Stimulated activated memory B cell treated with anti-CD40 and anti-IgM and Interleukin-4, amounts not matched to agents 10 μg/mL and 1 μg/mL and 100 μg/mL, for 72 hours (primary cell): ENCODE measurements around the gene TRPM2.

Experiments used
- ATAC-seq: fragments of 150-1000 bp; cut with Tn5 transposase; 2 replicates; pipeline ENCODE4 v1.10.0; 2021
- H3K27ac Mint-ChIP-seq: one replicate; pipeline ENCODE4 v1.8.0; 2022; ENCODE audit warnings: mild to moderate bottlenecking, mixed read lengths
- H3K27me3 Mint-ChIP-seq: one replicate; pipeline ENCODE4 v1.8.0; 2022; ENCODE audit warnings: mixed read lengths
- H3K36me3 Mint-ChIP-seq: one replicate; pipeline ENCODE4 v1.8.0; 2022; ENCODE audit warnings: mixed read lengths
- H3K4me1 Mint-ChIP-seq: one replicate; pipeline ENCODE4 v1.8.0; 2022; ENCODE audit warnings: mixed read lengths
- H3K4me3 Mint-ChIP-seq: one replicate; pipeline ENCODE4 v1.8.0; 2022; ENCODE audit warnings: mild to moderate bottlenecking, moderate library complexity, mixed read lengths
- H3K9me3 Mint-ChIP-seq: one replicate; pipeline ENCODE4 v1.8.0; 2022; ENCODE audit warnings: mixed read lengths

The TRPM2 gene

GRCh38 chr21:44366586-44367211 lies 13.3 kb downstream of the TRPM2 start:
- Mint-ChIP-seq H3K27me3 (no peaks in the 10 kb centered on the region), H3K9me3 (peaks cover 8% of the 10 kb centered on the region), H3K27ac (no peak overlapping the region), H3K4me3 (no peak overlapping the region), H3K4me1 (peaks cover 9% of the 10 kb centered on the region), H3K36me3 (peaks cover 13% of the 10 kb centered on the region)
- no peak for ATAC-seq

- peaks cover 9% of the 10 kb centered on the region for H3K4me1 Mint-ChIP-seq
- ATAC-seq = peak; percentile 65
- peaks cover 3% of the 10 kb centered on the region for H3K9me3 Mint-ChIP-seq
- H3K27me3 Mint-ChIP-seq = no peaks in the 10 kb centered on the region
- H3K36me3 Mint-ChIP-seq = peaks cover 10% of the 10 kb centered on the region
- H3K4me3 Mint-ChIP-seq = no peak overlapping the region
- H3K27ac Mint-ChIP-seq = no peak overlapping the region
Observed at GRCh38 chr21:44368711-44369446, 15.5 kb downstream of the TRPM2 start.

GRCh38 chr21:44370027-44370735 lies 16.8 kb downstream of the TRPM2 start:
- ATAC-seq = no peak
- no peaks in the 10 kb centered on the region for H3K27me3 Mint-ChIP-seq
- peaks cover 5% of the 10 kb centered on the region for H3K9me3 Mint-ChIP-seq

GRCh38 chr21:44370786-44371410 lies 17.5 kb downstream of the TRPM2 start:
- Mint-ChIP-seq H3K27ac (no peak overlapping the region), H3K27me3 (no peaks in the 10 kb centered on the region), H3K9me3 (peaks cover 6% of the 10 kb centered on the region), H3K4me1 (peaks cover 22% of the 10 kb centered on the region), H3K36me3 (peaks cover 18% of the 10 kb centered on the region), H3K4me3 (no peak overlapping the region)
- no peak for ATAC-seq

More at GRCh38 chr21:44370027-44370735, 16.8 kb downstream of the TRPM2 start:
- H3K27ac Mint-ChIP-seq = no peak overlapping the region
- H3K4me3 Mint-ChIP-seq = no peak overlapping the region
- H3K36me3 Mint-ChIP-seq = peaks cover 13% of the 10 kb centered on the region
- peaks cover 14% of the 10 kb centered on the region for H3K4me1 Mint-ChIP-seq

- Mint-ChIP-seq H3K9me3 (peaks cover 6% of the 10 kb centered on the region), H3K27ac (no peak overlapping the region), H3K36me3 (peaks cover 18% of the 10 kb centered on the region), H3K4me3 (no peak overlapping the region), H3K27me3 (no peaks in the 10 kb centered on the region), H3K4me1 (peaks cover 25% of the 10 kb centered on the region)
- ATAC-seq = no peak
Observed at GRCh38 chr21:44371596-44371995, 18.2 kb downstream of the TRPM2 start.

- H3K27ac Mint-ChIP-seq = no peak overlapping the region
- H3K36me3 Mint-ChIP-seq = peaks cover 18% of the 10 kb centered on the region
- H3K9me3 Mint-ChIP-seq = peaks cover 6% of the 10 kb centered on the region
- no peak for ATAC-seq
- H3K27me3 Mint-ChIP-seq = no peaks in the 10 kb centered on the region
- peaks cover 31% of the 10 kb centered on the region for H3K4me1 Mint-ChIP-seq
- no peak overlapping the region for H3K4me3 Mint-ChIP-seq
Observed at GRCh38 chr21:44372616-44373015, 19.2 kb downstream of the TRPM2 start.

- peaks cover 22% of the 10 kb centered on the region for H3K4me1 Mint-ChIP-seq
- peaks cover 18% of the 10 kb centered on the region for H3K36me3 Mint-ChIP-seq
- no peak for ATAC-seq
- H3K9me3 Mint-ChIP-seq = peaks cover 6% of the 10 kb centered on the region
- peak overlapping the region; percentile 9 for H3K27ac Mint-ChIP-seq
- no peak overlapping the region for H3K4me3 Mint-ChIP-seq
- no peaks in the 10 kb centered on the region for H3K27me3 Mint-ChIP-seq
Observed at GRCh38 chr21:44374601-44375280, 21.3 kb downstream of the TRPM2 start.

GRCh38 chr21:44375281-44375651 lies 21.8 kb downstream of the TRPM2 start:
- Mint-ChIP-seq H3K27ac (peak overlapping the region; percentile 9), H3K36me3 (peaks cover 18% of the 10 kb centered on the region), H3K27me3 (no peaks in the 10 kb centered on the region), H3K9me3 (peaks cover 6% of the 10 kb centered on the region), H3K4me3 (no peak overlapping the region), H3K4me1 (peaks cover 22% of the 10 kb centered on the region)
- ATAC-seq = peak; percentile 67

GRCh38 chr21:44375761-44376241 lies 22.4 kb downstream of the TRPM2 start:
- H3K4me3 Mint-ChIP-seq = no peak overlapping the region
- H3K27me3 Mint-ChIP-seq = no peaks in the 10 kb centered on the region
- peaks cover 6% of the 10 kb centered on the region for H3K9me3 Mint-ChIP-seq
- peaks cover 22% of the 10 kb centered on the region for H3K4me1 Mint-ChIP-seq
- no peak for ATAC-seq
- peak overlapping the region; percentile 9 for H3K27ac Mint-ChIP-seq
- peaks cover 18% of the 10 kb centered on the region for H3K36me3 Mint-ChIP-seq

GRCh38 chr21:44376606-44377005 lies 23.2 kb downstream of the TRPM2 start:
- no peak overlapping the region for H3K4me3 Mint-ChIP-seq
- ATAC-seq = no peak
- H3K27me3 Mint-ChIP-seq = no peaks in the 10 kb centered on the region
- H3K27ac Mint-ChIP-seq = no peak overlapping the region
- peaks cover 14% of the 10 kb centered on the region for H3K36me3 Mint-ChIP-seq
- H3K4me1 Mint-ChIP-seq = peaks cover 22% of the 10 kb centered on the region
- peaks cover 7% of the 10 kb centered on the region for H3K9me3 Mint-ChIP-seq

GRCh38 chr21:44377201-44377921 lies 23.9 kb downstream of the TRPM2 start:
- Mint-ChIP-seq H3K27me3 (no peaks in the 10 kb centered on the region), H3K9me3 (peaks cover 12% of the 10 kb centered on the region), H3K4me1 (peaks cover 22% of the 10 kb centered on the region), H3K36me3 (peaks cover 16% of the 10 kb centered on the region), H3K27ac (no peak overlapping the region), H3K4me3 (no peak overlapping the region)
- no peak for ATAC-seq

- Mint-ChIP-seq H3K4me3 (no peak overlapping the region), H3K27me3 (no peaks in the 10 kb centered on the region), H3K36me3 (peaks cover 24% of the 10 kb centered on the region), H3K27ac (no peak overlapping the region), H3K4me1 (peaks cover 22% of the 10 kb centered on the region), H3K9me3 (peaks cover 12% of the 10 kb centered on the region)
- ATAC-seq = no peak
Observed at GRCh38 chr21:44377922-44378645, 24.7 kb downstream of the TRPM2 start.

- H3K4me1 Mint-ChIP-seq = peaks cover 22% of the 10 kb centered on the region
- ATAC-seq = no peak
- peaks cover 32% of the 10 kb centered on the region for H3K36me3 Mint-ChIP-seq
- peaks cover 16% of the 10 kb centered on the region for H3K9me3 Mint-ChIP-seq
- no peaks in the 10 kb centered on the region for H3K27me3 Mint-ChIP-seq
- H3K4me3 Mint-ChIP-seq = no peak overlapping the region
- H3K27ac Mint-ChIP-seq = no peak overlapping the region
Observed at GRCh38 chr21:44378646-44379514, 25.5 kb downstream of the TRPM2 start.
